Measurements from ENCODE around the gene KIRREL3. TPM values are rescaled to one million over a fixed set of nuclear protein-coding genes. Genes with fewer than 3 reads are reported as not detected.

The KIRREL3 gene
- total and polyA plus RNA-seq, 9 of the 15 experiments (the other 6 are each of a cell fraction or from before 2014, with no cell fraction given) = 0.04 to 0.10 TPM; not detected in 7

GRCh38 chr11:127000291-127000968 is at the start of gene KIRREL3 (continued):
- TF ChIP-seq ZBTB34 (CRISPR knock-in tag; IDR thresholded peaks at IDR 0.05) = no peak
- no peak for TF ChIP-seq PML (IDR thresholded peaks at IDR 0.05; ENCODE audit: low read length)
- no peak for TF ChIP-seq BDP1 (IDR thresholded peaks at IDR 0.05; ENCODE audit: insufficient read depth, insufficient read length)
- no peak for TF ChIP-seq KLF16 (IDR thresholded peaks at IDR 0.05)
- no peak for TF ChIP-seq PBX2 (CRISPR knock-in tag; IDR thresholded peaks at IDR 0.05; ENCODE audit: low read depth)
- TF ChIP-seq PBX2 (tag; conservative IDR thresholded peaks at IDR 0.05; ENCODE audit: low read depth) = no peak

DNA sequence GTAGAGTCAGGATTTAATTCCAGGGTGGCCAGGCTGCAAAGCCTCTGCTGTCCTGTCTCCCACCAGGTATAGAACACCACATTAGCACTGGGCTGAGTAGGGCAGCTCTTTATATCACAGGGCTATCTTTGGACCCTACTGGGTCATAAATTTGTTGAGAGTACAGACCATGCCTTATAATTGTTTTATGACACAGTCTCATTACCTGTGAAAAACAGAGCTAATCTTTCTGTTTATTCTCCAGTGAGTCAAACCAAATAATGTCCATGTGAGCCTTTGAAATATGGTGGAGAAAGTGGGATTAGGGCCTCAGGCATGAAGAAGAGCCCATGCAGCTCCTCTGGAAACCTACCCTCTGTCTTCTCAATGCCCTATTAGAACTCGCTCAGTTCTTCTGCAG is 49.6 kb upstream of the KIRREL3 start:
- TF ChIP-seq ADNP (tag; IDR thresholded peaks at IDR 0.05) = no peak
- no peak for TF ChIP-seq TOE1 (IDR thresholded peaks at IDR 0.05; ENCODE audit: borderline replicate concordance)
- TF ChIP-seq TOE1 (CRISPR knock-in tag; IDR thresholded peaks at IDR 0.05; ENCODE audit: borderline replicate concordance, low read depth) = no peak
- TF ChIP-seq POLR2AphosphoS5 (IDR thresholded peaks at IDR 0.05; ENCODE audit: control insufficient read depth, insufficient read depth, low read depth, low read length) = no peak
- TF ChIP-seq NFE2L1 (tag; IDR thresholded peaks at IDR 0.05; ENCODE audit: borderline replicate concordance, low read depth) = no peak
- no peak for TF ChIP-seq FOXP1 (CRISPR knock-in tag; IDR thresholded peaks at IDR 0.05)
- TF ChIP-seq ZBED1 (IDR thresholded peaks at IDR 0.05) = no peak
- TF ChIP-seq KLF13 (tag; IDR thresholded peaks at IDR 0.05; ENCODE audit: borderline replicate concordance, low read depth) = no peak
- no peak for TF ChIP-seq SAFB (IDR thresholded peaks at IDR 0.05; ENCODE audit: borderline replicate concordance, low read depth, low read length)
- TF ChIP-seq ZZZ3 (IDR thresholded peaks at IDR 0.05) = no peak
- H3K9ac ChIP-seq (ENCODE audit: insufficient read depth in 1 of 2, low read depth in 2 of 2, low read length in 2 of 2) = no peak overlapping the region
- no peaks in the 10 kb centered on the region for H3K9me1 ChIP-seq (ENCODE audit: control insufficient read depth, insufficient read depth, low read length)
- DNase-seq (ENCODE audit: extremely low read depth in 1 of 4, low spot score in 3 of 4) (no peak), ATAC-seq (no peak), FAIRE-seq (no peak)
- H3K36me3 ChIP-seq (ENCODE audit: control insufficient read depth, insufficient read depth, low read length) = no peaks in the 10 kb centered on the region
- H3K27me3 ChIP-seq (ENCODE audit: control insufficient read depth in 2 of 2, insufficient read depth in 2 of 2, low read length in 2 of 2) = no peaks in the 10 kb centered on the region
- no peak overlapping the region for H2AFZ ChIP-seq (ENCODE audit: low read depth, low read length)
- WGBS (ENCODE audit: insufficient coverage, low coverage, missing lambda C conversion rate) = 0% methylated on average over 1 of the region's 1 CpG
- H3K4me2 ChIP-seq (ENCODE audit: insufficient read depth, low read length) = no peak overlapping the region
- ChIA-PET CTCF (ENCODE audit: low intra/inter-chr PET ratio) (no interaction called here), POLR2A (no interaction called here)
- H3K4me1 ChIP-seq (replicated peaks in 1 of 2; ENCODE audit: control insufficient read depth in 2 of 2, insufficient read depth in 2 of 2, low read length in 2 of 2) = no peaks in the 10 kb centered on the region
- no peak overlapping the region for H3K4me3 ChIP-seq
- H4K20me1 ChIP-seq (replicated peaks; ENCODE audit: control insufficient read depth, insufficient read depth, low read length) = no peaks in the 10 kb centered on the region; the same call in 1 of the 2 replicates
- no peaks in the 10 kb centered on the region for H3K9me3 ChIP-seq (replicated peaks; ENCODE audit: control insufficient read depth, insufficient read depth, low read depth, low read length)
- H3K79me2 ChIP-seq (ENCODE audit: control insufficient read depth, insufficient read depth, low read length) = no peaks in the 10 kb centered on the region
- H3K27ac ChIP-seq (ENCODE audit: extremely low read depth, low read depth, low read length) = no peak overlapping the region
- BruUV-seq (replicated peaks) = no TSS peak
- in situ Hi-C loops (cut with MboI) = no loop called here
- intact Hi-C loops (cut with micrococcal nuclease) = no loop called here

Measured in K562 (cell line).